Thyroid gland (tissue), 4 donors: ENCODE measurements around the gene TMEM201. TPM values are rescaled to one million over a fixed set of nuclear protein-coding genes. Genes with fewer than 3 reads are reported as not detected.

ENCODE experiments used
- DNase-seq, 2 donors: peaks; one replicate each; pipeline ENCODE4 v3.0.0-alpha.2; 2019
- H3K27ac ChIP-seq, 3 donors: fragments of 200-600 bp; sonication (generic); 1 replicate in 2 of 3; 2 replicates in 1 of 3; pipeline ENCODE4 v1.5.1; 2016 to 2019; ENCODE audit warnings: mild to moderate bottlenecking in 1 of 3, moderate library complexity in 1 of 3
- H3K27me3 ChIP-seq: fragments of 200-600 bp; sonication (generic); one replicate; pipeline ENCODE4 v1.5.1; 2019
- H3K36me3 ChIP-seq, 2 donors: fragments of 200-600 bp; sonication (generic); one replicate each; pipeline ENCODE4 v1.5.1; 2016 to 2019
- H3K4me1 ChIP-seq, 2 donors: fragments of 200-600 bp; sonication (generic); one replicate each; pipeline ENCODE4 v1.5.1; 2017 to 2019
- H3K4me3 ChIP-seq, 3 donors: fragments of 200-600 bp; sonication (generic); replicated peaks in 1 of 3; 1 replicate in 2 of 3; 2 replicates in 1 of 3; pipeline ENCODE4 v1.5.1; 2016; ENCODE audit warnings: mild to moderate bottlenecking in 1 of 3
- H3K9me3 ChIP-seq: fragments of 200-600 bp; sonication (generic); one replicate; pipeline ENCODE4 v1.5.1; 2017
- POLR2A ChIP-seq, 2 donors: fragments of 450-650 bp; IDR thresholded peaks; one replicate each; pipeline ENCODE4 v1.6.1; 2017; ENCODE audit warnings: antibody characterized with exemption in 2 of 2, mild to moderate bottlenecking in 2 of 2, moderate library complexity in 1 of 2
- WGBS, 2 donors: methylation state at CpG; one replicate each; pipeline ENCODE4 v1.1.5; 2017; 5-methylcytosine and 5-hydroxymethylcytosine counted together
- intact Hi-C: fragments of 100-400 bp; cut with DNase I; formaldehyde crosslinking; loops from one replicate; pipeline ENCODE4 v1.15.1; 2023
- total RNA-seq, 4 donors: library from RNA; depleted of rRNA; stranded (reverse); fragments of >200 nt; gene quantifications; one replicate each; pipeline ENCODE4 v1.2.3, GENCODE V29; 2016
- TF ChIP-seq, protein P1 (sequence below), 6 experiments: fragments of 200-600 bp in 3 of 6; fragments of 450-650 bp in 3 of 6; sonication (generic) in 3 of 6; IDR thresholded peaks; one replicate each; pipeline ENCODE4 v1.5.1; 2016 to 2019; ENCODE audit warnings: antibody characterized with exemption in 6 of 6, mild to moderate bottlenecking in 2 of 6, inconsistent platforms in 1 of 6, moderate library complexity in 1 of 6

The TMEM201 gene
- total RNA-seq, 4 donors from 2014 or later = 3.0 to 11.3 (median 8.5) TPM

GRCh38 chr1:9639227-9639626 lies 50.5 kb downstream of the TMEM201 start:
- H3K4me1 ChIP-seq = no peaks in the 10 kb centered on the region
- H3K4me3 ChIP-seq = no peak overlapping the region
- no peak overlapping the region for H3K27ac ChIP-seq
- H3K36me3 ChIP-seq = no peaks in the 10 kb centered on the region
- no peak for DNase-seq
- H3K27me3 ChIP-seq = no peaks in the 10 kb centered on the region
- H3K9me3 ChIP-seq = no peaks in the 10 kb centered on the region
- no peak for TF ChIP-seq POLR2A (IDR thresholded peaks at IDR 0.05)
- TF ChIP-seq, protein P1, sequence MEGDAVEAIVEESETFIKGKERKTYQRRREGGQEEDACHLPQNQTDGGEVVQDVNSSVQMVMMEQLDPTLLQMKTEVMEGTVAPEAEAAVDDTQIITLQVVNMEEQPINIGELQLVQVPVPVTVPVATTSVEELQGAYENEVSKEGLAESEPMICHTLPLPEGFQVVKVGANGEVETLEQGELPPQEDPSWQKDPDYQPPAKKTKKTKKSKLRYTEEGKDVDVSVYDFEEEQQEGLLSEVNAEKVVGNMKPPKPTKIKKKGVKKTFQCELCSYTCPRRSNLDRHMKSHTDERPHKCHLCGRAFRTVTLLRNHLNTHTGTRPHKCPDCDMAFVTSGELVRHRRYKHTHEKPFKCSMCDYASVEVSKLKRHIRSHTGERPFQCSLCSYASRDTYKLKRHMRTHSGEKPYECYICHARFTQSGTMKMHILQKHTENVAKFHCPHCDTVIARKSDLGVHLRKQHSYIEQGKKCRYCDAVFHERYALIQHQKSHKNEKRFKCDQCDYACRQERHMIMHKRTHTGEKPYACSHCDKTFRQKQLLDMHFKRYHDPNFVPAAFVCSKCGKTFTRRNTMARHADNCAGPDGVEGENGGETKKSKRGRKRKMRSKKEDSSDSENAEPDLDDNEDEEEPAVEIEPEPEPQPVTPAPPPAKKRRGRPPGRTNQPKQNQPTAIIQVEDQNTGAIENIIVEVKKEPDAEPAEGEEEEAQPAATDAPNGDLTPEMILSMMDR (IDR thresholded peaks at IDR 0.05) = no peak
- WGBS, 2 donors = 72 to 76% methylated on average over 6 of the region's 6 CpGs
- intact Hi-C loops = no loop called here

- intact Hi-C loops = no loop called here
- 64 to 66% methylated on average over 7 to 8 of the region's 8 CpGs for WGBS, 2 donors
Measured at GRCh38 chr1:9643351-9644256, 54.9 kb downstream of the TMEM201 start.

DNA sequence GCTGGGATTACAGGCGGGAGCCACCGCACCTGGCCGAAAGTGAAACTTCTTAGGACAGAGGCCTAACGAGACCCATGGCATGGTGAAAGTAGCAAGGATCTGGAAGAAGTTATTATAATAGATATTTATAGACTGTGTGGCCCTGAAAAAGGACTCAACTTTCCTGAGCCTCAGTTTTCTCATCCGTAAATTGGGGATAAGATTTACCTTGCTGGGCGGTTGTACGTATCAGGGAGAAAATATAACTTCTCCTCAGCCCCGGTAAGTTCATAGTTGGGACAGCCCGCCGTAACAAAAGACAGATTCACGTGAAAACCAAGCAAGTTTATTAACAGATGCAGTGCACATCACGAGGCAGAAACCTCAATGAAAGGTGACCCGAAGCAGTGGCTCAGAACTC lies 57.3 kb downstream of the TMEM201 start:
- intact Hi-C loops = no loop called here
- TF ChIP-seq, protein P1 (IDR thresholded peaks at IDR 0.05) = no peak
- no peak for TF ChIP-seq POLR2A (IDR thresholded peaks at IDR 0.05)
- 91 to 96% methylated on average over 13 of the region's 13 CpGs for WGBS, 2 donors
- DNase-seq = no peak
- H3K4me1 ChIP-seq = no peaks in the 10 kb centered on the region
- no peak overlapping the region for H3K4me3 ChIP-seq
- H3K27ac ChIP-seq = no peak overlapping the region
- H3K36me3 ChIP-seq = no peaks in the 10 kb centered on the region
- H3K9me3 ChIP-seq = no peaks in the 10 kb centered on the region
- no peaks in the 10 kb centered on the region for H3K27me3 ChIP-seq

More at GRCh38 chr1:9643351-9644256, 54.9 kb downstream of the TMEM201 start:
- no peaks in the 10 kb centered on the region for H3K27me3 ChIP-seq
- DNase-seq = no peak
- no peaks in the 10 kb centered on the region for H3K4me1 ChIP-seq
- H3K4me3 ChIP-seq = no peak overlapping the region
- TF ChIP-seq, protein P1 (IDR thresholded peaks at IDR 0.05) = no peak
- no peak for TF ChIP-seq POLR2A (IDR thresholded peaks at IDR 0.05)
- H3K27ac ChIP-seq = no peak overlapping the region
- H3K9me3 ChIP-seq = no peaks in the 10 kb centered on the region
- H3K36me3 ChIP-seq = no peaks in the 10 kb centered on the region

DNA sequence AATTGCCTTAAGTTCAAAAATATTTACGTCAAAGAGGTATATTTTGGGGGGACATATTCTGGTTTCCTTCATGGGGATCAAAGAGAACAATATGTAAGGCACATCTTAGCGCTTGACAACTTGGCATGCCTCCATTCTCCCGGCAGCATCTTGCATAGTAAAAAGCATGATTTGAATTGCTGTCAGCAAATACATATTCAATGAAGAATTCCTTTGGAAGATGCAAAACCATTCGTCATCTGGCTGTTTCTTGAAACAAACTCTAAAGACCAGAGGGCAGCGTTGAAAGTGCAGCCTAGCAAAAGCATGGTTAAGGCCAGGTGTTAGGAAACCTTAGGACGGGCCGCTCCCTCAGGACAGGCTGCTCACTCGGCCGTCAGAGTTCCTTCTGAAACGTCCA lies 59.5 kb downstream of the TMEM201 start:
- TF ChIP-seq, protein P1 (IDR thresholded peaks at IDR 0.05) = no peak
- TF ChIP-seq POLR2A (IDR thresholded peaks at IDR 0.05) = no peak
- H3K4me3 ChIP-seq = no peak overlapping the region
- no peaks in the 10 kb centered on the region for H3K27me3 ChIP-seq
- intact Hi-C loops = no loop called here
- peaks cover 4 to 16% of the 10 kb centered on the region in 2 donors for H3K4me1 ChIP-seq
- H3K36me3 ChIP-seq = no peaks in the 10 kb centered on the region
- no peak overlapping the region for H3K27ac ChIP-seq
- no peak for DNase-seq
- H3K9me3 ChIP-seq = no peaks in the 10 kb centered on the region
- 72% methylated on average over 10 of the region's 10 CpGs for WGBS, 2 donors

- intact Hi-C loops = no loop called here
- H3K36me3 ChIP-seq = no peaks in the 10 kb centered on the region
- H3K27me3 ChIP-seq = no peaks in the 10 kb centered on the region
Measured at GRCh38 chr1:9649769-9650168, 61.1 kb downstream of the TMEM201 start.

More at GRCh38 chr1:9649769-9650168, 61.1 kb downstream of the TMEM201 start:
- no peak for TF ChIP-seq POLR2A (IDR thresholded peaks at IDR 0.05)
- TF ChIP-seq, protein P1 (IDR thresholded peaks at IDR 0.05) = no peak
- no peaks in the 10 kb centered on the region for H3K9me3 ChIP-seq
- no peak for DNase-seq
- H3K4me3 ChIP-seq = no peak overlapping the region
- H3K4me1 ChIP-seq = peaks cover 4 to 16% of the 10 kb centered on the region in 2 donors
- H3K27ac ChIP-seq = no peak overlapping the region
- 77 to 91% methylated on average over 1 to 3 of the region's 3 CpGs for WGBS, 2 donors
